ENCODE results near the gene TTLL11.

The TTLL11 gene

DNA sequence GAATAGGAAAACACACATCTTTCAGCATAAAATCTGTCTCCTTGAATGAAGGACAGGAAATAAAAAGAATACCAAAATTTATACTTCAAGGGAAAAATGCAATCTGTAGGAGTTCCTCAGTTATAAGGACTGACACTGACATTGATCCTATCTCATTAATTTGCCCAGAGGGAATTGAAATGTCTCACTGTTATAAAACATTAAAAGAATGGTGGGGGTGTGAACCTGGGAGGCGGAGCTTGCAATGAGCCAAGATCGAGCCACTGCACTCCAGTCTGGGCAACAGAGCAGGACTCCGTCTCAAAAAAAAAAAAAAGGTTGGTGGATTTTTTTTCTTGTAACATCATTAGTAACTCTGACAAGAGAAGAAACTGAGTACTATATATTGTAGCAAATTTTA, 60.8 kb downstream of the TTLL11 start:
- H3K36me3 ChIP-seq (ENCODE audit: control insufficient read depth, insufficient read depth, low read length) = no peaks in the 10 kb centered on the region
- TF ChIP-seq, protein P1, sequence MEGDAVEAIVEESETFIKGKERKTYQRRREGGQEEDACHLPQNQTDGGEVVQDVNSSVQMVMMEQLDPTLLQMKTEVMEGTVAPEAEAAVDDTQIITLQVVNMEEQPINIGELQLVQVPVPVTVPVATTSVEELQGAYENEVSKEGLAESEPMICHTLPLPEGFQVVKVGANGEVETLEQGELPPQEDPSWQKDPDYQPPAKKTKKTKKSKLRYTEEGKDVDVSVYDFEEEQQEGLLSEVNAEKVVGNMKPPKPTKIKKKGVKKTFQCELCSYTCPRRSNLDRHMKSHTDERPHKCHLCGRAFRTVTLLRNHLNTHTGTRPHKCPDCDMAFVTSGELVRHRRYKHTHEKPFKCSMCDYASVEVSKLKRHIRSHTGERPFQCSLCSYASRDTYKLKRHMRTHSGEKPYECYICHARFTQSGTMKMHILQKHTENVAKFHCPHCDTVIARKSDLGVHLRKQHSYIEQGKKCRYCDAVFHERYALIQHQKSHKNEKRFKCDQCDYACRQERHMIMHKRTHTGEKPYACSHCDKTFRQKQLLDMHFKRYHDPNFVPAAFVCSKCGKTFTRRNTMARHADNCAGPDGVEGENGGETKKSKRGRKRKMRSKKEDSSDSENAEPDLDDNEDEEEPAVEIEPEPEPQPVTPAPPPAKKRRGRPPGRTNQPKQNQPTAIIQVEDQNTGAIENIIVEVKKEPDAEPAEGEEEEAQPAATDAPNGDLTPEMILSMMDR (IDR thresholded peaks at IDR 0.05; ENCODE audit: insufficient read depth, low read length, poor library complexity, severe bottlenecking) = no peak
- H3K27me3 ChIP-seq (replicated peaks; ENCODE audit: control insufficient read depth, insufficient read depth, low read length) = no peaks in the 10 kb centered on the region
- DNase-seq (ENCODE audit: extremely low read depth, insufficient read length) = no peak
- no peak overlapping the region for H3K4me3 ChIP-seq (replicated peaks; ENCODE audit: low read depth, low read length)

DNA sequence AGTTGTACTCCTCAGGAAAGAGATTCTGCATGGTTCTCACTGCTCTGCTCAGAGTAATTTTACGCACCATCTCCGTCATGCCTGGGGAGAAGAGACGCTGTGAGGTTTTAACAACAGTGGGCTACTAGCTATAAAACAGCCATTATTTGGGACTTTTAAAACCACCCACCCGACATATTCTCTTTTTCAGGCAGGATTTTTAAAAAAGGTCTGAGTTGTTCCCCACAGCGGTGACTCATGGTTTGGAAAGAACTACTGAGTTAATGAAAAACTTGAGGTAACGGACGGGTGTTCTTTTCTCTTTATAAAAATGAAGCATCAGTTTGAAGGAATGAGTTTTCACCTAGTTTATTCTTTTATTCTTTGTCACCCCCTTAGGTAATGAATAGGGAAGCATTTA, 61.3 kb downstream of the TTLL11 start:
- no peak for DNase-seq (ENCODE audit: extremely low read depth, insufficient read length)
- TF ChIP-seq, protein P1 (IDR thresholded peaks at IDR 0.05; ENCODE audit: insufficient read depth, low read length, poor library complexity, severe bottlenecking) = no peak
- Histone ChIP-seq H3K27me3 (replicated peaks; ENCODE audit: control insufficient read depth, insufficient read depth, low read length) (no peaks in the 10 kb centered on the region), H3K4me3 (replicated peaks; ENCODE audit: low read depth, low read length) (no peak overlapping the region), H3K36me3 (ENCODE audit: control insufficient read depth, insufficient read depth, low read length) (no peaks in the 10 kb centered on the region)

DNA sequence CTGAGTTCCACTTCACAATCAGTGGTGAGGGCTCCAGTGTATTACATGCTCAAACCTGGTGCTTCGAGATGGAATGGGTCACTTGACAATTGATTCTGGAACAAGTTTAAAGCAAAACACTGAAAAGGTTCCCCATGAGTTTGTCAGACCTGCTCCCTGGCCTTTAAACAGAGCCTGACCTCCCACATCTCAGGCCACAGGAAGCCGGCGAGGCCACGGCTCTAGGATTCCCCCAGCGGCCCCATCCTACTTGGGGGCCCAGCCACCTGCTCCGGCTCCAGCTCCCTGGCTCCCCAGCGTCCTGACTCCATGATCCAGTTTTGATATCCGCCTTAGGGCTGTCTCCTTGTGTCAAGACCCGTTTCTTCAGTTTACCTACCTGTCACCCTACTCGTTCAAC, 62.0 kb downstream of the TTLL11 start:
- H3K36me3 ChIP-seq (ENCODE audit: control insufficient read depth, insufficient read depth, low read length) = no peaks in the 10 kb centered on the region
- no peaks in the 10 kb centered on the region for H3K27me3 ChIP-seq (replicated peaks; ENCODE audit: control insufficient read depth, insufficient read depth, low read length)
- TF ChIP-seq, protein P1 (IDR thresholded peaks at IDR 0.05; ENCODE audit: insufficient read depth, low read length, poor library complexity, severe bottlenecking) = no peak
- DNase-seq (ENCODE audit: extremely low read depth, insufficient read length) = no peak
- H3K4me3 ChIP-seq (replicated peaks; ENCODE audit: low read depth, low read length) = no peak overlapping the region

DNA sequence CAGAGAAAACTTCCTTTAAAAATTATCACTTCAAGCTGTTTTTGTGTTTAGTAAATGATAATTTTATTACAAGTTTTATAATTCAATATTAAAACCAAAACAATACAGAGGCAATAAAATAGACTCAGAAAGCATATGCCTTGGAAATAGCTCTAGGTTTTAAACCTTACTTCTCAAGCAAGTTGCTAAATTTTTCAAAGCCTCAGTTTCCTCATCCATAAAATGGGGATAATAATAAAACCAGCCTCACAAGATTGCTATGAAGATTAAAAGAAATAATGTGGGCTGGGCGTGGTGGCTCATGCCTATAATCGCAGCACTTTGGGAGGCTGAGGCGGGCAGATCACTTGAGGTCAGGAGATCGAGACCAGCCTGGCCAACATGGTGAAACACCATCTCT, 62.8 kb downstream of the TTLL11 start:
- no peaks in the 10 kb centered on the region for H3K27me3 ChIP-seq (replicated peaks; ENCODE audit: control insufficient read depth, insufficient read depth, low read length)
- TF ChIP-seq, protein P1 (IDR thresholded peaks at IDR 0.05; ENCODE audit: insufficient read depth, low read length, poor library complexity, severe bottlenecking) = no peak
- no peak for DNase-seq (ENCODE audit: extremely low read depth, insufficient read length)
- no peak overlapping the region for H3K4me3 ChIP-seq (replicated peaks; ENCODE audit: low read depth, low read length)
- no peaks in the 10 kb centered on the region for H3K36me3 ChIP-seq (ENCODE audit: control insufficient read depth, insufficient read depth, low read length)

DNA sequence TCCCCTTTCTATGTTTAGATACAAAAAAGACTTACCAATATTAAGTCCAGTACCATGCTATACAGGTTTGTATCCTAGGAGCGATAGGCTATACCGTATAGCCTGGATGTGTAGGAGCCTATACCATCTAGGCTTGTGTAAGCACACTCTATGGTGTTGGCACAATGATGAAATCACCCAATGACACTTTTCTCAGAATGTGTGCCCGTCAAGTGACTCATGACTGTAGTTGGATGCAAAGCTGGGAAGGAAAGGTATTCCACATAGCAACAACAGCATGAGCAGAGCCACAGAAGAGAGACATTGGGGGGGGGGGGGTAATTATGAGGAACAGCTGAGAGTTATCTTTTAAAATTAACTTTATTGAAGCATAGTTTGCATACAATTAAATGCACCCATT, 63.2 kb downstream of the TTLL11 start:
- TF ChIP-seq, protein P1 (IDR thresholded peaks at IDR 0.05; ENCODE audit: insufficient read depth, low read length, poor library complexity, severe bottlenecking) = no peak
- DNase-seq (ENCODE audit: extremely low read depth, insufficient read length) = no peak
- Histone ChIP-seq H3K4me3 (replicated peaks; ENCODE audit: low read depth, low read length) (no peak overlapping the region), H3K27me3 (replicated peaks; ENCODE audit: control insufficient read depth, insufficient read depth, low read length) (no peaks in the 10 kb centered on the region), H3K36me3 (ENCODE audit: control insufficient read depth, insufficient read depth, low read length) (no peaks in the 10 kb centered on the region)

DNA sequence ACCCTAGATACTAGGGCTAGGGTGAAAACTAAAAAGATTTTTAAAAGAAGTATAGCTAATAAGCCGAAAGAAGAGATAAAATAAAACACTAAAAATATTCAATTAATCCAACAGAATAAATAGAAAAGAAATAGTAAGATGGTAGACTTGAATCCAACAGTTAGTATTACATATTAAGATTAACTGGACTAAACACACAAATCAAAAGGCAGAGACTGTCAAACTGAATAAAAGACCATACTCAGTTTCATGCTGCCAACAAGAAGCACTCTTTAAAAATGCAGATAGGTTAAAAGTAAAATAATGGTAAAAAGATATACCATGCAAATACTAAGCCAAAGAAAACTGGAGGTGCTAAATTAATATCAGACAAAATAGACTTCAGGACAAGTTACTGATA, 65.0 kb downstream of the TTLL11 start:
- no peaks in the 10 kb centered on the region for H3K27me3 ChIP-seq (replicated peaks; ENCODE audit: control insufficient read depth, insufficient read depth, low read length)
- TF ChIP-seq, protein P1 (IDR thresholded peaks at IDR 0.05; ENCODE audit: insufficient read depth, low read length, poor library complexity, severe bottlenecking) = no peak
- no peak for DNase-seq (ENCODE audit: extremely low read depth, insufficient read length)
- no peaks in the 10 kb centered on the region for H3K36me3 ChIP-seq (ENCODE audit: control insufficient read depth, insufficient read depth, low read length)
- no peak overlapping the region for H3K4me3 ChIP-seq (replicated peaks; ENCODE audit: low read depth, low read length)
